ENCODE measurements around the gene TEX2. TPM values are rescaled to one million over a fixed set of nuclear protein-coding genes. Genes with fewer than 3 reads are reported as not detected.

Gene TEX2
- total and polyA plus RNA-seq, 2 of the 13 experiments (the other 11 are each of a cell fraction or from before 2014, with no cell fraction given): 21.4 to 37.7 TPM

GRCh38 chr17:64150237-64151015 is 112.6 kb downstream of the TEX2 start (continued):
- no peak for TF ChIP-seq ZNF569 (CRISPR knock-in tag; IDR thresholded peaks at IDR 0.05; ENCODE audit: borderline replicate concordance)
- no peak for TF ChIP-seq SP1 (IDR thresholded peaks at IDR 0.05)
- TF ChIP-seq SP1 (CRISPR knock-in tag; IDR thresholded peaks at IDR 0.05): peak; percentile 55; the same call in 1 of the 2 replicates
- TF ChIP-seq PHF5A (CRISPR knock-in tag; IDR thresholded peaks at IDR 0.05; ENCODE audit: low read depth, unreplicated experiment): peak; percentile 97
- 0 out of 2 replicates have a peak, but pooled peaks have one; percentile 61 for TF ChIP-seq MAF1 (CRISPR knock-in tag; IDR thresholded peaks at IDR 0.05; ENCODE audit: borderline replicate concordance)
- TF ChIP-seq ZNF556 (CRISPR knock-in tag; IDR thresholded peaks at IDR 0.05; ENCODE audit: borderline replicate concordance): peak; percentile 97
- peak; percentile 99 for TF ChIP-seq IRF2 (CRISPR knock-in tag; IDR thresholded peaks at IDR 0.05)
- TF ChIP-seq BHLHE40 (IDR thresholded peaks at IDR 0.05; ENCODE audit: low read length): peak; percentile 72; the same call in 1 of the 2 replicates
- no peak for TF ChIP-seq CBX2 (IDR thresholded peaks at IDR 0.05; ENCODE audit: low read depth, low read length)
- TF ChIP-seq CBX2 (CRISPR knock-in tag; IDR thresholded peaks at IDR 0.05; ENCODE audit: low read depth): no peak
- peak; percentile 74; the same call in 1 of the 2 replicates for TF ChIP-seq KLF15 (CRISPR knock-in tag; IDR thresholded peaks at IDR 0.05; ENCODE audit: borderline replicate concordance)
- TF ChIP-seq FLYWCH1 (CRISPR knock-in tag; IDR thresholded peaks at IDR 0.05): no peak
- peak; percentile 84 for TF ChIP-seq MLX (CRISPR knock-in tag; IDR thresholded peaks at IDR 0.05)
- peak; percentile 82; the same call in 1 of the 2 replicates for TF ChIP-seq ZBTB34 (CRISPR knock-in tag; IDR thresholded peaks at IDR 0.05)
- peak; percentile 98; the same call in 1 of the 2 replicates for TF ChIP-seq ZNF280D (CRISPR knock-in tag; IDR thresholded peaks at IDR 0.05)
- TF ChIP-seq NCOA5 (CRISPR knock-in tag; IDR thresholded peaks at IDR 0.05): no peak; the same call in 1 of the 2 replicates
- TF ChIP-seq KDM1A (CRISPR knock-in tag; IDR thresholded peaks at IDR 0.05): peak; percentile 97
- TF ChIP-seq ZNF430 (CRISPR knock-in tag; IDR thresholded peaks at IDR 0.05): peak; percentile 96; the same call in 1 of the 2 replicates
- TF ChIP-seq TRAFD1 (CRISPR knock-in tag; IDR thresholded peaks at IDR 0.05; ENCODE audit: borderline replicate concordance): 0 out of 2 replicates have a peak, but pooled peaks have one; percentile 82
- TF ChIP-seq ZXDC (CRISPR knock-in tag; IDR thresholded peaks at IDR 0.05): no peak

Measured in HepG2 (cell line).